Gastrocnemius medialis (tissue), 4 donors: ENCODE measurements around the gene TSHZ1.

Source experiments
- POLR2A ChIP-seq, 2 donors: fragments of 450-650 bp; IDR thresholded peaks; one replicate each; pipeline ENCODE4 v1.6.1; 2017; ENCODE audit warnings: antibody characterized with exemption in 2 of 2, mild to moderate bottlenecking in 2 of 2, moderate library complexity in 2 of 2
- TF ChIP-seq, protein P1 (sequence below), 5 experiments: fragments of 450-650 bp in 3 of 5; fragments of 200-600 bp in 2 of 5; sonication (generic) in 2 of 5; IDR thresholded peaks in 4 of 5; conservative IDR thresholded peaks in 1 of 5; 1 replicate in 4 of 5; 2 replicates in 1 of 5; pipeline ENCODE4 v1.5.1; 2016 to 2019; ENCODE audit warnings: antibody characterized with exemption in 5 of 5, mild to moderate bottlenecking in 3 of 5, moderate library complexity in 3 of 5

DNA sequence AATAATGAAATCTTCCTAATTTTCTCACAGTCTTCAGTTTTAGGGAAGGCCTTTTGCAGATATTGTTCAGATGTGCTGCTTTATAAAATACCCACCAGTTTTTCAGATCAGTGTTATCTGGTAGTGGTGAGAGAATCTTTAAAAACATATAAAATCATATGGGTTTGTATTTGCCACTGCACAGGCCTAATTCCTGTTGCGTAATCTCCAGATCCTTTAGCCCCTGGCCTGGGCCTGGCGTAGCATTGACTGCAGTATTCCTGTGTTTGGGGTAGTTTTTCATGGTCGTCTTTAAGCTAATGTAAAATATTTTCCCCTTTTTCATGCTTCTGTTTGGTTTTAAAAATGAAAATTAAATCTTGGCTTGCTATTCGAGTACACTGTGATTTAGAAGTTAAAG, 43.2 kb downstream of the TSHZ1 start:
- no peak for TF ChIP-seq POLR2A (IDR thresholded peaks at IDR 0.05)
- TF ChIP-seq, protein P1, sequence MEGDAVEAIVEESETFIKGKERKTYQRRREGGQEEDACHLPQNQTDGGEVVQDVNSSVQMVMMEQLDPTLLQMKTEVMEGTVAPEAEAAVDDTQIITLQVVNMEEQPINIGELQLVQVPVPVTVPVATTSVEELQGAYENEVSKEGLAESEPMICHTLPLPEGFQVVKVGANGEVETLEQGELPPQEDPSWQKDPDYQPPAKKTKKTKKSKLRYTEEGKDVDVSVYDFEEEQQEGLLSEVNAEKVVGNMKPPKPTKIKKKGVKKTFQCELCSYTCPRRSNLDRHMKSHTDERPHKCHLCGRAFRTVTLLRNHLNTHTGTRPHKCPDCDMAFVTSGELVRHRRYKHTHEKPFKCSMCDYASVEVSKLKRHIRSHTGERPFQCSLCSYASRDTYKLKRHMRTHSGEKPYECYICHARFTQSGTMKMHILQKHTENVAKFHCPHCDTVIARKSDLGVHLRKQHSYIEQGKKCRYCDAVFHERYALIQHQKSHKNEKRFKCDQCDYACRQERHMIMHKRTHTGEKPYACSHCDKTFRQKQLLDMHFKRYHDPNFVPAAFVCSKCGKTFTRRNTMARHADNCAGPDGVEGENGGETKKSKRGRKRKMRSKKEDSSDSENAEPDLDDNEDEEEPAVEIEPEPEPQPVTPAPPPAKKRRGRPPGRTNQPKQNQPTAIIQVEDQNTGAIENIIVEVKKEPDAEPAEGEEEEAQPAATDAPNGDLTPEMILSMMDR (IDR thresholded peaks at IDR 0.05 in 4 of 5, conservative IDR thresholded peaks at IDR 0.05 in 1 of 5) = no peak
